Upper lobe of right lung (tissue), 1 donor: Measurements from ENCODE around the gene TKT. TPM values are rescaled to one million over a fixed set of nuclear protein-coding genes. Genes with fewer than 3 reads are reported as not detected.
A peak's percentile ranks its signal among the peaks of the same experiment; 100 is the strongest.

ENCODE experiments used
- ATAC-seq: fragments of 200-7000 bp; cut with Tn5 transposase; one replicate; pipeline ENCODE4 v1.9.1; 2020; ENCODE audit warnings: mild to moderate bottlenecking, moderate library complexity
- DNase-seq: peaks from one replicate; pipeline ENCODE4 v3.0.0-alpha.2; 2020
- H3K27ac ChIP-seq: fragments of 200-600 bp; one replicate; pipeline ENCODE4 v1.8.0; 2022
- H3K27me3 ChIP-seq: fragments of 200-600 bp; one replicate; pipeline ENCODE4 v1.8.0; 2022; ENCODE audit warnings: mild to moderate bottlenecking
- H3K36me3 ChIP-seq: fragments of 200-600 bp; one replicate; pipeline ENCODE4 v1.8.0; 2022
- H3K4me1 ChIP-seq: fragments of 200-600 bp; one replicate; pipeline ENCODE4 v1.8.0; 2022
- H3K4me3 ChIP-seq: fragments of 200-600 bp; one replicate; pipeline ENCODE4 v1.8.0; 2022; ENCODE audit warnings: mild to moderate bottlenecking
- H3K9me3 ChIP-seq: fragments of 200-600 bp; one replicate; pipeline ENCODE4 v1.8.0; 2022
- intact Hi-C: fragments of 100-400 bp; cut with DNase I; formaldehyde crosslinking; loops from one replicate; pipeline ENCODE4 v1.11.0; 2022
- total RNA-seq: library from RNA; stranded (reverse); fragmentation: NEBNext Ultra II Directional; extraction: Animal tissue kit (Norgen Biotek cat#: 25700); gene quantifications from one replicate; pipeline ENCODE4 v1.2.1, GENCODE V29; 2021
- TF ChIP-seq, protein P1 (sequence below): fragments of 200-600 bp; IDR thresholded peaks from one replicate; pipeline ENCODE4 v1.8.0; 2022; ENCODE audit warnings: antibody characterized with exemption
- donor health status: DM: no; HTN: yes; CAD: no; lungs with severe emphysema.

The TKT gene
- total RNA-seq, 1 donor from 2014 or later: 432 TPM

- Histone ChIP-seq H3K36me3 (no peaks in the 10 kb centered on the region), H3K4me3 (no peak overlapping the region), H3K27ac (no peak overlapping the region), H3K27me3 (no peaks in the 10 kb centered on the region), H3K4me1 (peaks cover 5% of the 10 kb centered on the region), H3K9me3 (no peaks in the 10 kb centered on the region)
- no peak for DNase-seq
- TF ChIP-seq, protein P1, sequence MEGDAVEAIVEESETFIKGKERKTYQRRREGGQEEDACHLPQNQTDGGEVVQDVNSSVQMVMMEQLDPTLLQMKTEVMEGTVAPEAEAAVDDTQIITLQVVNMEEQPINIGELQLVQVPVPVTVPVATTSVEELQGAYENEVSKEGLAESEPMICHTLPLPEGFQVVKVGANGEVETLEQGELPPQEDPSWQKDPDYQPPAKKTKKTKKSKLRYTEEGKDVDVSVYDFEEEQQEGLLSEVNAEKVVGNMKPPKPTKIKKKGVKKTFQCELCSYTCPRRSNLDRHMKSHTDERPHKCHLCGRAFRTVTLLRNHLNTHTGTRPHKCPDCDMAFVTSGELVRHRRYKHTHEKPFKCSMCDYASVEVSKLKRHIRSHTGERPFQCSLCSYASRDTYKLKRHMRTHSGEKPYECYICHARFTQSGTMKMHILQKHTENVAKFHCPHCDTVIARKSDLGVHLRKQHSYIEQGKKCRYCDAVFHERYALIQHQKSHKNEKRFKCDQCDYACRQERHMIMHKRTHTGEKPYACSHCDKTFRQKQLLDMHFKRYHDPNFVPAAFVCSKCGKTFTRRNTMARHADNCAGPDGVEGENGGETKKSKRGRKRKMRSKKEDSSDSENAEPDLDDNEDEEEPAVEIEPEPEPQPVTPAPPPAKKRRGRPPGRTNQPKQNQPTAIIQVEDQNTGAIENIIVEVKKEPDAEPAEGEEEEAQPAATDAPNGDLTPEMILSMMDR: no peak
- ATAC-seq: no peak
- intact Hi-C loops: no loop called here
Observed at GRCh38 chr3:53258600-53259426, 3.0 kb upstream of the TKT start.

- Histone ChIP-seq H3K9me3 (no peaks in the 10 kb centered on the region), H3K4me3 (no peak overlapping the region), H3K27me3 (no peaks in the 10 kb centered on the region), H3K36me3 (no peaks in the 10 kb centered on the region), H3K27ac (no peak overlapping the region), H3K4me1 (peaks cover 14% of the 10 kb centered on the region)
- intact Hi-C loops: no loop called here
- DNase-seq (no peak), ATAC-seq (no peak)
- TF ChIP-seq, protein P1: no peak
Observed at GRCh38 chr3:53257465-53257864, 1.6 kb upstream of the TKT start.

GRCh38 chr3:53256704-53257055 lies 858 bp upstream of the TKT start:
- Histone ChIP-seq H3K36me3 (no peaks in the 10 kb centered on the region), H3K27me3 (no peaks in the 10 kb centered on the region), H3K4me1 (peaks cover 20% of the 10 kb centered on the region), H3K4me3 (no peak overlapping the region), H3K27ac (no peak overlapping the region), H3K9me3 (no peaks in the 10 kb centered on the region)
- TF ChIP-seq, protein P1: no peak
- intact Hi-C loops: no loop called here
- DNase-seq (no peak), ATAC-seq (no peak)

DNA sequence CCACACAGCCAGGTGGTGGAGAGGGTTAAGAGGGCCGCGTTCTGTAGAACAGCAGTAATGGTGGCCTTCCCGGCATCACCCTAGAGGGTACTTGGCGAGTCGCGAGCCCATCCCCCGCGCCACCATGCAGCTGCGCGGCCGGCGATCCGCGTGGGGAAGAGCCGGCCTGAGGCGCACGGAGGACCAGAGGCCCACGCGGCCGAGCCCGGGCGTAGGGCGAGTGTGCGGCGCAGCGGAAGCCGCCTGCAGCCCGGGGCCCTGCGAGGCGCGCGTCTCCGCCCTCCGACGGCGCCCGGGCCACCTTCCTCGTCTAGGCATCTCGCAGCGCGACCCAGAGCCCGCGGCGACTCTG lies 423 bp downstream of the TKT start:
- intact Hi-C loops: no loop called here
- Histone ChIP-seq H3K36me3 (no peaks in the 10 kb centered on the region), H3K27ac (peak overlapping the region; percentile 82), H3K9me3 (no peaks in the 10 kb centered on the region), H3K27me3 (no peaks in the 10 kb centered on the region), H3K4me3 (peak overlapping the region; percentile 97), H3K4me1 (peaks cover 32% of the 10 kb centered on the region)
- ATAC-seq (peak; percentile 44), DNase-seq (peak; percentile 79)
- TF ChIP-seq, protein P1: no peak

- TF ChIP-seq, protein P1: no peak
- peak; percentile 75 for ATAC-seq
- peaks cover 39% of the 10 kb centered on the region for H3K4me1 ChIP-seq
Observed at GRCh38 chr3:53254509-53255422, 1.1 kb downstream of the TKT start.

More at GRCh38 chr3:53254509-53255422, 1.1 kb downstream of the TKT start:
- H3K27me3 ChIP-seq: no peaks in the 10 kb centered on the region
- peak overlapping the region; percentile 97 for H3K4me3 ChIP-seq
- peak; percentile 91 for DNase-seq
- intact Hi-C loops: no loop called here
- H3K27ac ChIP-seq: peak overlapping the region; percentile 82
- no peaks in the 10 kb centered on the region for H3K9me3 ChIP-seq
- no peaks in the 10 kb centered on the region for H3K36me3 ChIP-seq
